SHP77 (cell line): ENCODE measurements around the gene RNFT2.
A peak's percentile ranks its signal among the peaks of the same experiment; 100 is the strongest.

ENCODE experiments used
- DNase-seq, 2 experiments: peaks; one replicate each; lab custom pipeline; 2025; lab: John Stamatoyannopoulos, UW

Gene RNFT2

GRCh38 chr12:116835484-116835883 is 97.4 kb downstream of the RNFT2 start:
- no peak for DNase-seq

GRCh38 chr12:116837097-116837496 is 99.0 kb downstream of the RNFT2 start:
- no peak for DNase-seq

GRCh38 chr12:116838365-116838764 is 100.2 kb downstream of the RNFT2 start:
- DNase-seq = no peak

- DNase-seq = no peak
These were observed 101.2 kb downstream of the RNFT2 start for GRCh38 chr12:116839287-116839830.

GRCh38 chr12:116843085-116843484 is 105.0 kb downstream of the RNFT2 start:
- DNase-seq = no peak

GRCh38 chr12:116849216-116849615 is 111.1 kb downstream of the RNFT2 start:
- DNase-seq = no peak

- no peak for DNase-seq
These were observed 114.2 kb downstream of the RNFT2 start for GRCh38 chr12:116852303-116852702.

GRCh38 chr12:116853507-116853906 is 115.4 kb downstream of the RNFT2 start:
- no peak for DNase-seq

GRCh38 chr12:116855744-116856470 is 117.8 kb downstream of the RNFT2 start:
- no peak for DNase-seq

- no peak for DNase-seq
These were observed 118.6 kb downstream of the RNFT2 start for GRCh38 chr12:116856729-116857128.

- DNase-seq = peak in 1 of 2 experiments; percentile 3
These were observed 121.0 kb downstream of the RNFT2 start for GRCh38 chr12:116859079-116859478.

- DNase-seq = no peak
These were observed 122.1 kb downstream of the RNFT2 start for GRCh38 chr12:116860263-116860662.

GRCh38 chr12:116861320-116861719 is 123.2 kb downstream of the RNFT2 start:
- DNase-seq = peak; percentile 84 to 92

- DNase-seq = no peak
These were observed 124.1 kb downstream of the RNFT2 start for GRCh38 chr12:116862167-116862566.

GRCh38 chr12:116863275-116863767 is 125.2 kb downstream of the RNFT2 start:
- peak; percentile 23 to 29 for DNase-seq

GRCh38 chr12:116864371-116865160 is 126.5 kb downstream of the RNFT2 start:
- no peak for DNase-seq

GRCh38 chr12:116867523-116867922 is 129.4 kb downstream of the RNFT2 start:
- no peak for DNase-seq

GRCh38 chr12:116870306-116870705 is 132.2 kb downstream of the RNFT2 start:
- DNase-seq = no peak

- DNase-seq = no peak
These were observed 136.3 kb downstream of the RNFT2 start for GRCh38 chr12:116874324-116874995.

GRCh38 chr12:116876151-116876869 is 138.2 kb downstream of the RNFT2 start:
- DNase-seq = no peak
